CD14-positive monocyte (primary cell): Measurements from ENCODE around the gene PSMB2. TPM values are rescaled to one million over a fixed set of nuclear protein-coding genes. Genes with fewer than 3 reads are reported as not detected.
A peak's percentile ranks its signal among the peaks of the same experiment; 100 is the strongest.

ENCODE experiments used
- DNase-seq, 3 donors: peaks; one replicate each; pipeline ENCODE4 v3.0.0-alpha.2; 2011 to 2022
- H2AFZ ChIP-seq: 2 replicates; pipeline ENCODE4 v1.6.0; 2012; ENCODE audit warnings: mild to moderate bottlenecking, low read depth, low read length, inconsistent platforms; ENCODE audit not compliant: insufficient read depth, poor library complexity, severe bottlenecking
- H3K27ac ChIP-seq, 2 donors: 1 replicate in 1 of 2; 2 replicates in 1 of 2; pipeline ENCODE4 v1.5.1; 2012 to 2013; ENCODE audit warnings: low read length in 2 of 2, control low read depth in 1 of 2, inconsistent platforms in 1 of 2, low read depth in 1 of 2, mild to moderate bottlenecking in 1 of 2
- H3K27me3 ChIP-seq, 2 donors: one replicate each; pipeline versions ENCODE4 v1.6.0 to v1.6.1; 2011 to 2013; ENCODE audit warnings: low read length in 2 of 2; ENCODE audit not compliant: control insufficient read depth in 2 of 2, insufficient read depth in 2 of 2
- H3K36me3 ChIP-seq, 2 donors: replicated peaks in 1 of 2; 1 replicate in 1 of 2; 2 replicates in 1 of 2; pipeline versions ENCODE4 v1.5.1 to v1.6.1; 2012 to 2013; ENCODE audit warnings: low read length in 2 of 2, control low read depth in 1 of 2, inconsistent platforms in 1 of 2, mild to moderate bottlenecking in 1 of 2; ENCODE audit not compliant: insufficient read depth in 2 of 2, control insufficient read depth in 1 of 2
- H3K4me1 ChIP-seq, 2 donors: 1 replicate in 1 of 2; 2 replicates in 1 of 2; pipeline versions ENCODE4 v1.5.1 to v1.6.1; 2012 to 2013; ENCODE audit warnings: low read length in 2 of 2, control low read depth in 1 of 2, inconsistent platforms in 1 of 2, mild to moderate bottlenecking in 1 of 2, moderate library complexity in 1 of 2; ENCODE audit not compliant: insufficient read depth in 2 of 2, control insufficient read depth in 1 of 2
- H3K4me2 ChIP-seq: replicated peaks from 2 replicates; pipeline ENCODE3; 2012; ENCODE audit warnings: low read length, moderate library complexity, mild to moderate bottlenecking; ENCODE audit not compliant: poor library complexity, severe bottlenecking; ENCODE audit errors: extremely low read depth
- H3K4me3 ChIP-seq, 3 experiments: fragments of 200-600 bp in 1 of 3; sonication (generic) in 1 of 3; replicated peaks in 1 of 3; 1 replicate in 2 of 3; 2 replicates in 1 of 3; pipeline ENCODE4 v1.5.1; 2011 to 2013; ENCODE audit warnings: low read length in 3 of 3, mild to moderate bottlenecking in 3 of 3, control low read depth in 2 of 3, low read depth in 2 of 3, inconsistent platforms in 1 of 3, moderate library complexity in 1 of 3
- H3K79me2 ChIP-seq: 2 replicates; pipeline ENCODE4 v1.6.0; 2012; ENCODE audit warnings: mild to moderate bottlenecking, control low read depth, inconsistent platforms, low read length, moderate library complexity; ENCODE audit not compliant: insufficient read depth
- H3K9ac ChIP-seq: 2 replicates; pipeline ENCODE4 v1.6.0; 2017; ENCODE audit warnings: low read length, mild to moderate bottlenecking; ENCODE audit not compliant: insufficient read depth, poor library complexity, severe bottlenecking
- H3K9me3 ChIP-seq, 2 donors: replicated peaks in 1 of 2; 1 replicate in 1 of 2; 2 replicates in 1 of 2; pipeline versions ENCODE4 v1.5.1 to v1.6.1; 2012 to 2013; ENCODE audit warnings: low read length in 2 of 2, control low read depth in 1 of 2; ENCODE audit not compliant: control insufficient read depth in 1 of 2, insufficient read depth in 1 of 2
- H4K20me1 ChIP-seq: 2 replicates; pipeline ENCODE4 v1.6.0; 2012; ENCODE audit warnings: mild to moderate bottlenecking, low read length, control low read depth, moderate library complexity; ENCODE audit not compliant: insufficient read depth
- H3K27ac Mint-ChIP-seq, 7 donors: one replicate each; pipeline ENCODE4 v1.8.0; 2020; ENCODE audit warnings: mild to moderate bottlenecking in 7 of 7, mixed read lengths in 7 of 7, moderate library complexity in 6 of 7, inconsistent platforms in 2 of 7
- H3K27me3 Mint-ChIP-seq, 3 donors: one replicate each; pipeline ENCODE4 v1.8.0; 2021 to 2022; ENCODE audit warnings: low read depth in 3 of 3, mild to moderate bottlenecking in 3 of 3, mixed read lengths in 3 of 3, moderate library complexity in 3 of 3, inconsistent platforms in 1 of 3
- H3K36me3 Mint-ChIP-seq, 2 donors: one replicate each; pipeline ENCODE4 v1.8.0; 2020; ENCODE audit warnings: mixed read lengths in 2 of 2, inconsistent platforms in 1 of 2, mild to moderate bottlenecking in 1 of 2
- H3K4me1 Mint-ChIP-seq: one replicate; pipeline ENCODE4 v1.8.0; 2020; ENCODE audit warnings: mild to moderate bottlenecking, mixed read lengths
- H3K4me3 Mint-ChIP-seq, 2 donors: one replicate each; pipeline ENCODE4 v1.8.0; 2020; ENCODE audit warnings: mild to moderate bottlenecking in 2 of 2, mixed read lengths in 2 of 2, moderate library complexity in 1 of 2
- H3K9me3 Mint-ChIP-seq, 7 donors: one replicate each; pipeline ENCODE4 v1.8.0; 2020 to 2022; ENCODE audit warnings: mixed read lengths in 7 of 7, mild to moderate bottlenecking in 6 of 7, moderate library complexity in 6 of 7, inconsistent platforms in 2 of 7
- WGBS: methylation state at CpG from one replicate; pipeline ENCODE4 v1.1.5; 2013; ENCODE audit warnings: missing lambda C conversion rate; ENCODE audit not compliant: insufficient coverage; 5-methylcytosine and 5-hydroxymethylcytosine counted together
- intact Hi-C, 2 donors: fragments of 100-400 bp; cut with micrococcal nuclease; formaldehyde crosslinking; loops; one replicate each; pipeline versions ENCODE4 v1.15.0 to v1.15.1; 2023
- polyA plus RNA-seq, 3 donors: library from polyadenylated mRNA; depleted of rRNA in 1 of 3; unstranded in 2 of 3; stranded (reverse) in 1 of 3; fragments of 300-500 nt in 2 of 3; fragments of >200 nt in 1 of 3; fragmentation: Illumina TruSeq in 2 of 3; gene quantifications; 1 replicate in 2 of 3; 2 replicates in 1 of 3; pipeline ENCODE4 v1.2.3, GENCODE V29; 2012 to 2021
- TF ChIP-seq, protein P1 (sequence below): fragments of 200-600 bp; IDR thresholded peaks from one replicate; pipeline ENCODE4 v1.8.0; 2022; ENCODE audit warnings: antibody characterized with exemption, mild to moderate bottlenecking

Gene PSMB2
- polyA plus RNA-seq, 3 donors, result 27.9 to 84.1 (median 78.6) TPM

DNA sequence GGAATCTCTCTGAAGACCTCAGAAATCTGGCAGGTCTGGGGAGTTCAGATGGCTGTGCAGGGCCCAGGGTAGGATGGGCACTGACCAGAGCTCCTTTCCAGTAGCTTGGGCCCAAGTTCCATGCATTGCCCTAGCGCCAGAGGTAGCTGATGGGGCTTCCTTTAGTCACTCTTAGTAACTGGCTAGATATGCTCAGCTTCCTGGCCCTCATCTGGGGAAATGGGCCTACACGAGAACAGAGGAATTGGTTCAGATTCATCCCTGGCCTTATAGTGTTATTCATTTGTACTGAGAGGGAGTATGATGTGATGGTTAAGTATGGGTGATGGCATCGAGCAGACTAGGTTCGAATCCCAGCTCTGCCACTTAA is 15.5 kb upstream of the PSMB2 start:
- Histone ChIP-seq H4K20me1 (no peaks in the 10 kb centered on the region), H2AFZ (no peak overlapping the region), H3K9me3 (no peaks in the 10 kb centered on the region), H3K4me3 (no peak overlapping the region), H3K4me2 (no peak overlapping the region), H3K27me3 (peaks cover 0 to 2% of the 10 kb centered on the region in 2 donors), H3K27ac (no peak overlapping the region), H3K36me3 (no peaks in the 10 kb centered on the region), H3K4me1 (no peaks in the 10 kb centered on the region), H3K9ac (no peak overlapping the region), H3K79me2 (no peaks in the 10 kb centered on the region)
- H3K9me3 Mint-ChIP-seq, result peaks cover 0 to 2% (median 0%) of the 10 kb centered on the region in 7 donors
- H3K27me3 Mint-ChIP-seq, result peaks cover 1 to 11% (median 7%) of the 10 kb centered on the region in 3 donors
- H3K27ac Mint-ChIP-seq, result peak overlapping the region in 1 of 7 donors; percentile 39
- no peak overlapping the region for H3K4me3 Mint-ChIP-seq
- TF ChIP-seq, protein P1, sequence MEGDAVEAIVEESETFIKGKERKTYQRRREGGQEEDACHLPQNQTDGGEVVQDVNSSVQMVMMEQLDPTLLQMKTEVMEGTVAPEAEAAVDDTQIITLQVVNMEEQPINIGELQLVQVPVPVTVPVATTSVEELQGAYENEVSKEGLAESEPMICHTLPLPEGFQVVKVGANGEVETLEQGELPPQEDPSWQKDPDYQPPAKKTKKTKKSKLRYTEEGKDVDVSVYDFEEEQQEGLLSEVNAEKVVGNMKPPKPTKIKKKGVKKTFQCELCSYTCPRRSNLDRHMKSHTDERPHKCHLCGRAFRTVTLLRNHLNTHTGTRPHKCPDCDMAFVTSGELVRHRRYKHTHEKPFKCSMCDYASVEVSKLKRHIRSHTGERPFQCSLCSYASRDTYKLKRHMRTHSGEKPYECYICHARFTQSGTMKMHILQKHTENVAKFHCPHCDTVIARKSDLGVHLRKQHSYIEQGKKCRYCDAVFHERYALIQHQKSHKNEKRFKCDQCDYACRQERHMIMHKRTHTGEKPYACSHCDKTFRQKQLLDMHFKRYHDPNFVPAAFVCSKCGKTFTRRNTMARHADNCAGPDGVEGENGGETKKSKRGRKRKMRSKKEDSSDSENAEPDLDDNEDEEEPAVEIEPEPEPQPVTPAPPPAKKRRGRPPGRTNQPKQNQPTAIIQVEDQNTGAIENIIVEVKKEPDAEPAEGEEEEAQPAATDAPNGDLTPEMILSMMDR, result no peak
- intact Hi-C loops, result no loop called here
- 83% methylated on average over 1 of the region's 4 CpGs for WGBS
- H3K4me1 Mint-ChIP-seq, result no peaks in the 10 kb centered on the region
- H3K36me3 Mint-ChIP-seq, result no peaks in the 10 kb centered on the region
- no peak for DNase-seq

- H3K27ac ChIP-seq, result no peak overlapping the region
- WGBS, result 100% methylated on average over 1 of the region's 5 CpGs
- intact Hi-C loops, result no loop called here
- peaks cover 4 to 12% (median 7%) of the 10 kb centered on the region in 3 donors for H3K27me3 Mint-ChIP-seq
- no peak overlapping the region for H3K4me3 Mint-ChIP-seq
- H3K9me3 Mint-ChIP-seq, result peaks cover 0 to 2% (median 0%) of the 10 kb centered on the region in 7 donors
- TF ChIP-seq, protein P1, result no peak
- no peak overlapping the region for H3K4me3 ChIP-seq
- no peaks in the 10 kb centered on the region for H3K4me1 ChIP-seq
- no peak overlapping the region for H3K4me2 ChIP-seq
- DNase-seq, result no peak
- H2AFZ ChIP-seq, result no peak overlapping the region
- no peaks in the 10 kb centered on the region for H3K9me3 ChIP-seq
- H3K36me3 ChIP-seq, result no peaks in the 10 kb centered on the region
- H3K27ac Mint-ChIP-seq, result no peak overlapping the region
- H3K27me3 ChIP-seq, result peaks cover 0 to 2% of the 10 kb centered on the region in 2 donors
- no peaks in the 10 kb centered on the region for H3K4me1 Mint-ChIP-seq
- no peaks in the 10 kb centered on the region for H3K36me3 Mint-ChIP-seq
- H3K79me2 ChIP-seq, result no peaks in the 10 kb centered on the region
- no peak overlapping the region for H3K9ac ChIP-seq
- no peaks in the 10 kb centered on the region for H4K20me1 ChIP-seq
Observed at GRCh38 chr1:35656148-35656862, 15.0 kb upstream of the PSMB2 start.
